ENCODE data around the gene SLC11A1. TPM values are rescaled to one million over a fixed set of nuclear protein-coding genes. Genes with fewer than 3 reads are reported as not detected.

Gene SLC11A1
- total and polyA plus RNA-seq, 8 donors, result 0.70 to 194 (median 0.97) TPM

DNA sequence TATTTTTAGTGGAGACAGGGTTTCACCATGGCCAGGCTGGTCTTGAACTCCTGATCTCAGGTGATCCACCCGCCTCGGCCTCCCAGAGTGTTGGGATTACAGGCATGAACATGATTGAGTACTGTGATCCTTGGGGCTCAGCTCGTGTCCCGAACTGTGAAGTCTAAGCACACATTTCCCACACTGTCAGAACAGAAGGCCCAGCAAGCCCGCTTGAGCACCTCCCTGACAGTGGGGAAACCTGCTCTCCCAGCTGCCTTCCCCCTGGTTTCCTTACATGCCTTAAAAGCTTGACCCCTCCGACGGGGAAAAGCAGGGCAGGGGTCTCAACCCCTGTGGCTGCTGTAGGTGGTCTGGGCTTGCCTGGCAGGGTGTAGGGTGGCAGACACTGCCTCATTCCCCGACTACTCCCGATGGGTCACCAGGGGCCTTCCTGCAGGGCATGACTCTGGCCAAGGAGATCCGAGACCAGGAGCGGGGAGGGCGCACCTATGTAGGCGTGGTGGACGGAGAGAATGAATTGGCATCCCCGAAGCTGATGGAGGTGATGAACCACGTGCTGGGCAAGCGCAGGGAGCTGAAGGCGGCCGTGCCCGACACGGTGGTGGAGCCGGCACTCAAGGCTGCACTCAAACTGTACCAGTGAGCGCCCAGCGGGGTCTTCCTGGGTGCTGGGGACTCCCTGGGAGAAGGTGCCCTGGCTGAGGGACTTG lies 46.9 kb downstream of the SLC11A1 start:
- DNase-seq, result no peak
- H3K27ac ChIP-seq, result no peak overlapping the region
- intact Hi-C loops (cut with DNase I), result no loop called here

GRCh38 chr2:218429911-218430692 lies 48.0 kb downstream of the SLC11A1 start:
- H3K27ac ChIP-seq, result no peak overlapping the region
- H3K27me3 ChIP-seq, result no peaks in the 10 kb centered on the region
- TF ChIP-seq CTCF (IDR thresholded peaks at IDR 0.05), result no peak
- no peak overlapping the region for H3K4me3 ChIP-seq
- intact Hi-C loops (cut with DNase I), result no loop called here
- H3K4me1 ChIP-seq, result no peaks in the 10 kb centered on the region
- DNase-seq (no peak), ATAC-seq (no peak)
- H3K36me3 ChIP-seq, result no peaks in the 10 kb centered on the region
- H3K9me3 ChIP-seq, result no peaks in the 10 kb centered on the region

More for the DNA sequence above, 46.9 kb downstream of the SLC11A1 start:
- no peak overlapping the region for H3K4me3 ChIP-seq
- H3K9me3 ChIP-seq, result no peaks in the 10 kb centered on the region
- no peak for ATAC-seq
- H3K27me3 ChIP-seq, result no peaks in the 10 kb centered on the region
- H3K36me3 ChIP-seq, result no peaks in the 10 kb centered on the region
- H3K4me1 ChIP-seq, result no peaks in the 10 kb centered on the region
- TF ChIP-seq CTCF (IDR thresholded peaks at IDR 0.05), result no peak

DNA sequence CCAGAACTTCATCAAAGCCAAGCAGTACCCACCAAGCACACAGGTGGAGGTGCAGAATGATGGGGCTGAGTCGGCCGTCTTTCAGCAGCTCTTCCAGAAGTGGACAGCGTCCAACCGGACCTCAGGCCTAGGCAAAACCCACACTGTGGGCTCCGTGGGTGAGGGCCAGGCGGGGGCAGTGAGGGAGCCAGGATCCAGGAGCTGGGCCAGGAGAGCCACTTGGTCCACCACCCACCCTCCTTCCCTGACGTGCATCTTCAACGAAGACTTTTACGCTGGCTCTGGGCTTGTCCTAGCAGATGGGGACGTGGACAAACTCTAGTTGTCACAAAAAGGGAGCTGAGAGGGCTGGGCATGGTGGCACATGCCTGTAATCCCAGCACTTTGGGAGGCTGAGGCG lies 48.6 kb downstream of the SLC11A1 start:
- Histone ChIP-seq H3K36me3 (no peaks in the 10 kb centered on the region), H3K27me3 (no peaks in the 10 kb centered on the region), H3K4me3 (no peak overlapping the region), H3K27ac (no peak overlapping the region), H3K9me3 (no peaks in the 10 kb centered on the region), H3K4me1 (no peaks in the 10 kb centered on the region)
- DNase-seq (no peak), ATAC-seq (no peak)
- intact Hi-C loops (cut with DNase I), result no loop called here
- no peak for TF ChIP-seq CTCF (IDR thresholded peaks at IDR 0.05)

GRCh38 chr2:218431878-218432277 lies 49.8 kb downstream of the SLC11A1 start:
- no peaks in the 10 kb centered on the region for H3K36me3 ChIP-seq
- intact Hi-C loops (cut with DNase I), result no loop called here
- DNase-seq, result no peak
- H3K27me3 ChIP-seq, result no peaks in the 10 kb centered on the region
- H3K4me1 ChIP-seq, result no peaks in the 10 kb centered on the region
- no peak overlapping the region for H3K27ac ChIP-seq
- TF ChIP-seq CTCF (IDR thresholded peaks at IDR 0.05), result no peak
- H3K4me3 ChIP-seq, result no peak overlapping the region
- no peaks in the 10 kb centered on the region for H3K9me3 ChIP-seq
- ATAC-seq, result no peak

GRCh38 chr2:218432676-218433365 lies 50.7 kb downstream of the SLC11A1 start:
- DNase-seq, result no peak

More at GRCh38 chr2:218432676-218433365, 50.7 kb downstream of the SLC11A1 start:
- no peak overlapping the region for H3K27ac ChIP-seq
- no peaks in the 10 kb centered on the region for H3K36me3 ChIP-seq
- no peaks in the 10 kb centered on the region for H3K27me3 ChIP-seq
- TF ChIP-seq CTCF (IDR thresholded peaks at IDR 0.05), result no peak
- no peaks in the 10 kb centered on the region for H3K9me3 ChIP-seq
- no peaks in the 10 kb centered on the region for H3K4me1 ChIP-seq
- no peak overlapping the region for H3K4me3 ChIP-seq
- intact Hi-C loops (cut with DNase I), result no loop called here
- no peak for ATAC-seq

Measured in left lung (tissue), 10 donors.